ENCODE data around the gene SLC2A1.

GRCh38 chr1:42935971-42936308 lies 22.7 kb downstream of the SLC2A1 start:
- TF ChIP-seq CTCF (IDR thresholded peaks at IDR 0.05) (no peak), POLR2A (IDR thresholded peaks at IDR 0.05) (no peak)
